HEK293T (cell line): ENCODE data around the gene TRAF2.

Source experiments
- CTCF ChIA-PET: fragments of 350-600 bp; formaldehyde crosslinking; extraction: SDS; loops from one replicate; lab custom pipeline; 2021; ENCODE audit warnings: antibody characterized with exemption, inconsistent platforms; lab: Yijun Ruan, JAX
- POLR2A ChIA-PET: fragments of 350-600 bp; formaldehyde crosslinking; extraction: SDS; loops from one replicate; lab custom pipeline; 2020; ENCODE audit warnings: antibody characterized with exemption, inconsistent platforms; lab: Yijun Ruan, JAX
- DNase-seq: peaks from one replicate; pipeline ENCODE4 v3.0.0; 2012; ENCODE audit warnings: mixed read lengths; ENCODE audit errors: extremely low spot score
- ARNT ChIP-seq: fragments of 450-650 bp; IDR thresholded peaks from 2 replicates; pipeline ENCODE4 v1.6.1; 2017; ENCODE audit warnings: mild to moderate bottlenecking
- BHLHE40 ChIP-seq: fragments of 450-650 bp; IDR thresholded peaks from 2 replicates; pipeline ENCODE4 v1.6.1; 2016; ENCODE audit warnings: mild to moderate bottlenecking, moderate library complexity, borderline replicate concordance
- CTBP1 ChIP-seq: fragments of 450-650 bp; IDR thresholded peaks from 2 replicates; pipeline ENCODE4 v1.6.1; 2016; ENCODE audit warnings: borderline replicate concordance
- ELF4 ChIP-seq: fragments of 450-650 bp; IDR thresholded peaks from 2 replicates; pipeline ENCODE4 v1.6.1; 2017; ENCODE audit warnings: antibody characterized with exemption
- FOXA1 ChIP-seq: fragments of 450-650 bp; IDR thresholded peaks from 2 replicates; pipeline ENCODE4 v1.6.1; 2016; ENCODE audit warnings: mild to moderate bottlenecking
- FOXK2 ChIP-seq: fragments of 450-650 bp; IDR thresholded peaks from 2 replicates; pipeline ENCODE4 v1.6.1; 2016; ENCODE audit warnings: mild to moderate bottlenecking
- FOXM1 ChIP-seq: fragments of 450-650 bp; IDR thresholded peaks from 2 replicates; pipeline ENCODE4 v1.6.1; 2017; ENCODE audit warnings: mild to moderate bottlenecking, borderline replicate concordance
- HDGF ChIP-seq: fragments of 450-650 bp; IDR thresholded peaks from 2 replicates; pipeline ENCODE4 v1.6.1; 2017; ENCODE audit warnings: antibody characterized with exemption, borderline replicate concordance
- L3MBTL2 ChIP-seq: fragments of 450-650 bp; conservative IDR thresholded peaks from 2 replicates; pipeline ENCODE4 v1.6.1; 2016; ENCODE audit warnings: mild to moderate bottlenecking
- LEF1 ChIP-seq: fragments of 450-650 bp; IDR thresholded peaks from 2 replicates; pipeline ENCODE4 v1.6.1; 2017; ENCODE audit warnings: mild to moderate bottlenecking, borderline replicate concordance
- NFRKB ChIP-seq: fragments of 450-650 bp; IDR thresholded peaks from 2 replicates; pipeline ENCODE4 v1.6.1; 2016; ENCODE audit warnings: mild to moderate bottlenecking, moderate library complexity
- SP1 ChIP-seq: fragments of 450-650 bp; IDR thresholded peaks from 2 replicates; pipeline ENCODE4 v1.6.1; 2017
- SUZ12 ChIP-seq: fragments of 450-650 bp; IDR thresholded peaks from 2 replicates; pipeline ENCODE4 v1.6.1; 2016; ENCODE audit warnings: mild to moderate bottlenecking
- TARDBP ChIP-seq: fragments of 450-650 bp; IDR thresholded peaks from 2 replicates; pipeline ENCODE4 v1.6.1; 2016
- ZNF384 ChIP-seq: fragments of 450-650 bp; IDR thresholded peaks from 2 replicates; pipeline ENCODE4 v1.6.1; 2016
- TF ChIP-seq, protein P1 (sequence below): fragments of 450-650 bp; IDR thresholded peaks from 2 replicates; pipeline ENCODE4 v1.6.1; 2016

The TRAF2 gene

GRCh38 chr9:136858452-136858843 is 27.9 kb upstream of the TRAF2 start:
- DNase-seq, result no peak
- ChIA-PET CTCF (no interaction called here), POLR2A (no interaction called here)
- TF ChIP-seq ZNF384 (no peak), ELF4 (no peak), SP1 (no peak), NFRKB (no peak), BHLHE40 (no peak), HDGF (no peak), FOXA1 (no peak), SUZ12 (no peak), FOXM1 (no peak), TARDBP (no peak), ARNT (no peak), LEF1 (no peak)

DNA sequence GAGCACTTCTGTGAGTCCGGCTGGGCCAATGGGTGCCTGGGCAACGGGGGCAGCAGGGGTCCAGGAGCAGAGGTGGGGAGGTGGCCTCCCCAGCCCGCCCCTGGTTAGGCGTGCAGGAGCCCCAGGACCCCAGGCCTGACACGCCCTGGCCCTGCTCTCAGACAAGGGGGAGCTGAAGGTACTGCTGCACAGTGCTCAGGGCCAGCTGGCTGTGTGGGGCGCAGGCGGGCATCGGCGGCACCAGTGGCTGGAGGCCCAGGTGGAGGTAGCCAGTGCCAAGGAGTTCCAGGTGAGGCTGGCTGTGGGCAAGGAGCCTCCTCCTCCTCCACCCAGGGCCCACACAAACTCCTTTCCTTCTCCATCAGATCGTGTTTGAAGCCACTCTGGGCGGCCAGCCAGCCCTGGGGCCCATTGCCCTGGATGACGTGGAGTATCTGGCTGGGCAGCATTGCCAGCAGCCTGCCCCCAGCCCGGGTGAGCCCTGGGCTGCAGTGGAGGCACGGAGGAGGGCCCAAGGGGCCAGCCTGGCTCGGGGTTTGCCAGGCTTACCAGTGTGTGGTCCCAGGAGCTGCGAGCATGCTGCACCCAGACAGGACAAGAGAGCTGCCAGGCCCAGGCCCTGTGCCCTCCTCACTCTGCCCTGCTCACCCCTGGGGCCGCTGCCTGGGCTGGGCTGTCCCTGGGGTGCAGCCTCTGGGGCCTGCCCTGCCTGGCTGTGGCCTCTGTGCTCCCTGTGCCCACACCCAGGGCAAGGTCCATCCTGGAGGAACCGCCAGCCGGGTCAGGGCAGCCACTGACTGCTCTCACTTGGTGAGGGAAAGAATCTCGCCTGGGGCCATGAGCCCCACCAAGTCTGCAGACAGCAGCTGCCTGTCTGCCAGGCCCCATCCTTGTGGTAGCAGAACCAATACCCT is 27.2 kb upstream of the TRAF2 start:
- TF ChIP-seq FOXK2 (no peak), CTBP1 (no peak), HDGF (no peak), ELF4 (no peak), L3MBTL2 (no peak), FOXA1 (no peak), ZNF384 (no peak), FOXM1 (no peak), SP1 (no peak), LEF1 (no peak), SUZ12 (no peak), BHLHE40 (no peak), TARDBP (no peak), ARNT (no peak)
- TF ChIP-seq, protein P1, sequence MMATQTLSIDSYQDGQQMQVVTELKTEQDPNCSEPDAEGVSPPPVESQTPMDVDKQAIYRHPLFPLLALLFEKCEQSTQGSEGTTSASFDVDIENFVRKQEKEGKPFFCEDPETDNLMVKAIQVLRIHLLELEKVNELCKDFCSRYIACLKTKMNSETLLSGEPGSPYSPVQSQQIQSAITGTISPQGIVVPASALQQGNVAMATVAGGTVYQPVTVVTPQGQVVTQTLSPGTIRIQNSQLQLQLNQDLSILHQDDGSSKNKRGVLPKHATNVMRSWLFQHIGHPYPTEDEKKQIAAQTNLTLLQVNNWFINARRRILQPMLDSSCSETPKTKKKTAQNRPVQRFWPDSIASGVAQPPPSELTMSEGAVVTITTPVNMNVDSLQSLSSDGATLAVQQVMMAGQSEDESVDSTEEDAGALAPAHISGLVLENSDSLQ, result no peak
- CTCF ChIA-PET, result no interaction called here
- DNase-seq, result no peak
- POLR2A ChIA-PET, result interaction anchor here (1.6 kb wide), 1 partner anchor 11 kb away, joined by 6 read pairs; no protein-coding TSS in a partner anchor

- TF ChIP-seq HDGF (no peak), BHLHE40 (no peak), FOXA1 (no peak), TARDBP (no peak), ELF4 (no peak), L3MBTL2 (no peak), SUZ12 (no peak), FOXM1 (no peak), SP1 (no peak), CTBP1 (no peak), NFRKB (no peak), ARNT (no peak), FOXK2 (no peak), ZNF384 (no peak), LEF1 (no peak)
- TF ChIP-seq, protein P1, result no peak
- ChIA-PET CTCF (no interaction called here), POLR2A (interaction anchor here (0.9 to 1.6 kb wide), 2 partner anchors 12 to 132 kb away, joined by 3 to 6 read pairs; no protein-coding TSS in a partner anchor)
- no peak for DNase-seq
Observed at GRCh38 chr9:136860529-136860928, 25.8 kb upstream of the TRAF2 start.

DNA sequence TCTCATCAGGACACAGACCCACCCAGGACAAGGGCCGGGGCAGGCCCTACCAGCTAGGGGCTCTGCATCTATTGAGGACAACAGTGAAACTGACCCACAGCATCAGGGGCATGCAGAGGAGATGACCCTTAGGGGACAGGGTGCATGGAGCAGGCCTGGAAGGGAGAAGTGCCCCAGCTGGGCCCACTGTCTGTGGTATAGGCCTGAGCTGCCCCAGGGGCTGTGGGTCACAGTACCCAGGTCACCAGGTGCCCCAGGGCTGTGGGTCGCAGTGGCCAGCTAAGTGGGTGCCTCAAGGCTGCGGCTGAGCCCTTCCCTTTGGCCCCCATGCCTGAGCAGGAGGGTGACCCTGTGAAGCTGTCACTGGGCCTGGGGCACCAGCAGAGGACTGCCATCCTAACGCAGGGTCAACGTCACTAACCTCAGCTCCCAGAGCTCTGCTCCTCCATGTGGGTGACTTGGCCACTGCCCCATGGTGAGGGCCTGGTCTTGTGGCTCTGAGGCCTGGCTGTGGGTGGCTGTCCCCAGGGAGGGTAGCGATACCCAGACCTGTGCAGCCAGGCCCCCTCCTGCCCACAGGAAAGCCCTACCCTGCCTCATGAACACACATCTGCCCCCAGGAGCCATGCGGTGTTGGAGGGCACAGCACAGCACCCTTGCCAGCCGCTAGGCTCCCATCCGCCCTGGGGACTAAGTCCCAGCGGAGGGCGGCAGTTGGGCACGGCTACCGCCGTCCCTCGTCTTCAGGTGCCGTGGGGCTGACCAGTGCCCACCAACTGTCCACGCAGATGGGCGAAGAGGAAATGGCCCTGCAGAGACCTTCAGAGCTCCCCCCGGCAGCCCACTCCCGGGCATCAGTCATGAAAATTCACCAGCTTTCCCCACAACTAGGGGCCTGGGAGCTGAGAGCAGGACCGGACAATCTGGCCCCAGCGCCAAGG is 25.1 kb upstream of the TRAF2 start:
- ChIA-PET CTCF (interaction anchor here (0.6 kb wide), 1 partner anchor 220 kb away, joined by 4 read pairs; no protein-coding TSS in a partner anchor), POLR2A (interaction anchor here (0.9 to 1.6 kb wide), 2 partner anchors 13 to 133 kb away, joined by 3 to 6 read pairs; no protein-coding TSS in a partner anchor)
- DNase-seq, result no peak
- TF ChIP-seq LEF1, result no peak
- no peak for TF ChIP-seq FOXA1
- TF ChIP-seq, protein P1, result no peak
- no peak for TF ChIP-seq SP1
- no peak for TF ChIP-seq ARNT
- TF ChIP-seq FOXM1, result no peak
- no peak for TF ChIP-seq ELF4
- no peak for TF ChIP-seq FOXK2
- no peak for TF ChIP-seq BHLHE40
- TF ChIP-seq ZNF384, result no peak
- TF ChIP-seq TARDBP, result no peak

GRCh38 chr9:136861874-136862457 is 24.4 kb upstream of the TRAF2 start:
- no peak for DNase-seq
- POLR2A ChIA-PET, result interaction anchor here (0.8 kb wide), 1 partner anchor 24 kb away, joined by 3 read pairs; the partner anchor contains the start of gene TRAF2
- no peak for TF ChIP-seq NFRKB
- no peak for TF ChIP-seq TARDBP
- TF ChIP-seq L3MBTL2, result no peak
- CTCF ChIA-PET, result no interaction called here
